ENCODE measurements around the gene HSPB6. TPM values are rescaled to one million over a fixed set of nuclear protein-coding genes. Genes with fewer than 3 reads are reported as not detected.
"Not testable (repeated sequence)": the region's sequence is repeated elsewhere in the genome, so short reads cannot be mapped to it uniquely, and the experiment has no call there.

Gene HSPB6
- total RNA-seq, 1 donor from 2014 or later, result 21.7 TPM

DNA sequence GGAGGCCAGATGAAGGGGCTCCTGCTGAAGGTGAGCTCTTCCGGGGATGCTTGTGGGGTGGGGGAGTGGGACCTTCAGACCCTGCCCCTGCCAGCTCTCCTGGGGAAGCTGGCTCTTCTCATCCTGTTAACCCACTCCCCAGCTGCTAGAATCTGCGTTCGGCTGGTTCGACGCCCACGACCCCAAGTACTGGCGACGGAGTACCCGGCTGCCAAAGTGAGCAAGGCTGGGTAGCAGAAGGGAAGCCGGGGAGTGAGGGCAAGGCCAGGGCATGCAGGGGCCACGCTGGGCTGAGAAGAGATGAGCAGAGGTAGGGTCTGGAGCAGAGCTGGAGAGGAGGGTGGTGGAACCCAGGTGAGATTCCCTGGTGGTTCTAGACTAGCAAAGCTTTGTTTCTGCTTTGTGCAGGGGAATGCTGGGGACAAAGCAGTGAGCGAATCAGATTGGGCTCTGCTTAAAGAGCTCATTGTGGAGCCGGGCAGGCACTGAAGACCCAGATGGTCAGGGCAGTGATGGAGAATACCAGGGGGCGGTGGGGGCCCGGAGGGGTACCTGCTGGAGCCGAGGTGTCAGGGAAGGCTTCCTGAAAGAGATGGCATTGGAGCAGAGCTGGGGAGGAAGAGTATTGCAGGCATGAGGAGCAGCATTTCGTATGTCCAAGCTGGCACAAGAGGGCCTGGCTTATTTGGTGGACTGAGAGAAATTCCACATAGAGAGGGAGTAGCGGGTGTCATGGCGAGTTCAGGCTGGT is 28.7 kb downstream of the HSPB6 start:
- Mint-ChIP-seq H3K4me3 (no peak overlapping the region), H3K36me3 (peaks cover 47% of the 10 kb centered on the region), H3K27ac (no peak overlapping the region), H3K9me3 (no peaks in the 10 kb centered on the region), H3K27me3 (ENCODE audit: low read depth) (no peaks in the 10 kb centered on the region), H3K4me1 (no peaks in the 10 kb centered on the region)
- no peak for TF ChIP-seq CTCF (IDR thresholded peaks at IDR 0.05; ENCODE audit: unreplicated experiment)
- DNase-seq (ENCODE audit: low spot score in 2 of 2, unreplicated experiment in 2 of 2), result no peak

DNA sequence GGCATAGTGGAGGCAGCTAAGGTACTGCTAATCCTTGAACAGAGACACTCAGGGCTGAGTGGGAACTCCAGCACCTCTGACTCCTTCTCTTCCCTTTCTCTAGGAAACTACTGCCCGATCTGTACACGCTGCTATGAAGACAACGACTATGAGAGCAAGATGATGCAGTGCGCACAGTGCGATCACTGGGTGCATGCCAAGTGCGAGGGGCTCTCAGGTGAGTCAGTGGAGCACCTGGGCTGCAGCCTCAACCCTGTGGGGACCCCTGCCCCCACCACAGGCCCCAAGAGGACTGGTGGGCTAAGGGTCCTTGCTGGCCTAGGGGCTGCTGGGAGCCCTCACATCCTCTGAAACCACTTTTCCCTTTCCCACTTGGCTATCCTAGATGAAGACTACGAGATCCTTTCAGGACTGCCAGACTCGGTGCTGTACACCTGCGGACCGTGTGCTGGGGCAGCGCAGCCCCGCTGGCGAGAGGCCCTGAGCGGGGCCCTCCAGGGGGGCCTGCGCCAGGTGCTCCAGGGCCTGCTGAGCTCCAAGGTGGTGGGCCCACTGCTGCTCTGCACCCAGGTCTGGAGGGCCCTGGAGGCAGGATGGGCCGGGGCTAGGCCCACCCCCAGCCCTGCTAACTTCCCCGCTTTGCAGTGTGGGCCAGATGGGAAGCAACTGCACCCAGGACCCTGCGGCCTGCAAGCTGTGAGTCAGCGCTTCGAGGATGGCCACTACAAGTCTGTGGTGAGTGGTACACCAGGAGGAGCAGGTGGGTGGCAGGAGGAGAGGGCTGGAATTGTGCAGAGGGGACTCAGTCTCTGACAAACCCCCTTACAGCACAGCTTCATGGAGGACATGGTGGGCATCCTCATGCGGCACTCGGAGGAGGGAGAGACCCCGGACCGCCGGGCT is 29.5 kb downstream of the HSPB6 start:
- Mint-ChIP-seq H3K9me3 (no peaks in the 10 kb centered on the region), H3K27me3 (ENCODE audit: low read depth) (no peaks in the 10 kb centered on the region), H3K36me3 (peaks cover 51% of the 10 kb centered on the region), H3K27ac (no peak overlapping the region), H3K4me3 (no peak overlapping the region), H3K4me1 (no peaks in the 10 kb centered on the region)
- TF ChIP-seq CTCF (IDR thresholded peaks at IDR 0.05; ENCODE audit: unreplicated experiment), result no peak
- no peak for DNase-seq (ENCODE audit: low spot score in 2 of 2, unreplicated experiment in 2 of 2)

DNA sequence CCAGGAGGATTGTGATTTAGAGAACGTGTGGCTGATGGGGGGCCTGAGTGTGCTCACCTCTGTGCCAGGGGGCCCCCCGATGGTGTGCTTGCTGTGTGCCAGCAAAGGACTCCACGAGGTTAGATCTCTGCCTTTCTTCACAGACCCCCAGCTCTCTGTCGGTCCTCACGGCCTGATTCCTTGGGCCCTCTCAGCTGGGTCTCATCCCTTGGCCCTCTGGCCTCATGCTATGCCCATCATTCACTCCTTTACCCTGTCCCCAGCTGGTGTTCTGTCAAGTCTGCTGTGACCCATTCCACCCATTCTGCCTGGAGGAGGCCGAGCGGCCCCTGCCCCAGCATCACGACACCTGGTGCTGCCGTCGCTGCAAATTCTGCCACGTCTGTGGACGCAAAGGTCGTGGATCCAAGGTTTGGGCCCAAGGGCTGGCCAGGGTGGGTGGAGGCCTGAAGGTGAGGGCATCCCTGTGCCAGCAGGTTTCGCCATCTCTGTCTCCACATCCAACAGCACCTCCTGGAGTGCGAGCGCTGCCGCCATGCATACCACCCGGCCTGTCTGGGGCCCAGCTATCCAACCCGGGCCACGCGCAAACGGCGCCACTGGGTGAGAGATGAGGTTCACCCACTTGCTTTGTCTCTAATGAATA is 31.5 kb downstream of the HSPB6 start:
- DNase-seq (ENCODE audit: low spot score in 2 of 2, unreplicated experiment in 2 of 2), result no peak
- Mint-ChIP-seq H3K4me3 (no peak overlapping the region), H3K27me3 (ENCODE audit: low read depth) (no peaks in the 10 kb centered on the region), H3K36me3 (peaks cover 41% of the 10 kb centered on the region), H3K9me3 (no peaks in the 10 kb centered on the region), H3K27ac (no peak overlapping the region), H3K4me1 (no peaks in the 10 kb centered on the region)
- TF ChIP-seq CTCF (IDR thresholded peaks at IDR 0.05; ENCODE audit: unreplicated experiment), result no peak

DNA sequence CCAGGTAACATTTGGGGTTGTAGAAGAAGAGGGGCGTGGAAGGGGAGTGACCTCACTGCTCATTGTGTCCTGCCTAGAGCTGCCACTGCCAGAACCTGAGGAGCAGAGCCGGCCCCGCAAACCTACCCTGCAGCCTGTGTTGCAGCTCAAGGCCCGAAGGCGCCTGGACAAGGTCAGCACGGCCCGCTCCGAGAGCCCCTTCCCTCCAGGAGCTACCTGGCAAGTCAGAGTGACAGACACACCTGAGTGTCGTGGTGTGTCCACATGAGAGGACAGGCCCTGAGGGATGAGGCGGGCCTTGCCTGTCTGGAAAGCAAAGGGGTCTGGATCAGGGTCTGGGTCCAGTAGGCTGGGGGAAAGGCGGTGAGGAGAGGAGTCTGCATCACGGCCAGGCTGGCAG is 32.3 kb downstream of the HSPB6 start:
- no peaks in the 10 kb centered on the region for H3K9me3 Mint-ChIP-seq
- peaks cover 1% of the 10 kb centered on the region for H3K4me1 Mint-ChIP-seq
- no peaks in the 10 kb centered on the region for H3K27me3 Mint-ChIP-seq (ENCODE audit: low read depth)
- DNase-seq (ENCODE audit: low spot score in 2 of 2, unreplicated experiment in 2 of 2), result no peak
- no peak overlapping the region for H3K4me3 Mint-ChIP-seq
- no peak for TF ChIP-seq CTCF (IDR thresholded peaks at IDR 0.05; ENCODE audit: unreplicated experiment)
- no peak overlapping the region for H3K27ac Mint-ChIP-seq
- peaks cover 38% of the 10 kb centered on the region for H3K36me3 Mint-ChIP-seq

DNA sequence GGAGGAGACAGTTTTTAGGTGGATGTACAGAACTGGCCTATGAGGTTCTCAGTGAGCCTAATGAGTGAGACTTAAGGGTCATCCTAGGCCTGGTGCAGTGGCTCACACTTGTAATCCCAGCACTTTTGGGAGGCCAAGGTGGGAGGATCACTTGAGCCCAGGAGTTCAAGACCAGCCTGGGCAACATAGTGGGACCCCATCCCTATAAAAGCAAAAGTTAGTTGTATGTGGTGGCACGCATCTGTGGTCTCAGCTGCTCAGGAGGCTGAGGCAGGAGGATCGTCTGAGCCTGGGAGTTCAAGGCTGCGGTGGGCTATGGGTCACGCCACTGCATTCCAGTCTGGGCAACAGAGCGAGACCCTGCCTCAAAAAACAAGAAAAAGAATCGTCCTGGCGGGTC is 32.7 kb downstream of the HSPB6 start:
- not testable (repeated sequence) for H3K9me3 Mint-ChIP-seq; H3K4me1 Mint-ChIP-seq; H3K27ac Mint-ChIP-seq; H3K4me3 Mint-ChIP-seq; DNase-seq (ENCODE audit: low spot score in 2 of 2, unreplicated experiment in 2 of 2); H3K27me3 Mint-ChIP-seq (ENCODE audit: low read depth)
- peaks cover 38% of the 10 kb centered on the region for H3K36me3 Mint-ChIP-seq

- Mint-ChIP-seq H3K36me3 (peaks cover 38% of the 10 kb centered on the region), H3K4me3 (no peak overlapping the region), H3K4me1 (peaks cover 10% of the 10 kb centered on the region), H3K9me3 (no peaks in the 10 kb centered on the region), H3K27me3 (ENCODE audit: low read depth) (no peaks in the 10 kb centered on the region), H3K27ac (no peak overlapping the region)
- DNase-seq (ENCODE audit: low spot score in 2 of 2, unreplicated experiment in 2 of 2), result no peak
- TF ChIP-seq CTCF (IDR thresholded peaks at IDR 0.05; ENCODE audit: unreplicated experiment), result no peak
Measured at GRCh38 chr19:35723671-35724070, 33.2 kb downstream of the HSPB6 start.
